Right atrium auricular region (tissue), 2 donors: ENCODE data around the gene UBXN10. TPM values are rescaled to one million over a fixed set of nuclear protein-coding genes. Genes with fewer than 3 reads are reported as not detected.

ENCODE experiments used
- DNase-seq: peaks from one replicate; pipeline ENCODE4 v3.0.0-alpha.2; 2019; ENCODE audit warnings: low spot score
- H3K27ac ChIP-seq, 2 donors: fragments of 200-600 bp; sonication (generic); 1 replicate in 1 of 2; 2 replicates in 1 of 2; pipeline ENCODE4 v1.5.1; 2016 to 2019
- H3K27me3 ChIP-seq, 2 donors: fragments of 200-600 bp; sonication (generic); one replicate each; pipeline versions ENCODE4 v1.5.1 to v1.6.0; 2017 to 2019
- H3K36me3 ChIP-seq: fragments of 200-600 bp; sonication (generic); one replicate; pipeline ENCODE4 v1.5.1; 2016
- H3K4me1 ChIP-seq, 2 donors: fragments of 200-600 bp; sonication (generic); one replicate each; pipeline versions ENCODE4 v1.5.1 to v1.6.0; 2017 to 2019
- H3K4me3 ChIP-seq, 2 donors: fragments of 200-600 bp; sonication (generic); 1 replicate in 1 of 2; 2 replicates in 1 of 2; pipeline ENCODE4 v1.5.1; 2017 to 2019; ENCODE audit warnings: mild to moderate bottlenecking in 1 of 2, moderate library complexity in 1 of 2
- H3K9me3 ChIP-seq, 2 donors: fragments of 200-600 bp; sonication (generic); one replicate each; pipeline ENCODE4 v1.5.1; 2019
- total RNA-seq, 2 donors: library from RNA; depleted of rRNA; stranded (reverse); fragments of >200 nt; gene quantifications; one replicate each; pipeline ENCODE4 v1.1.0, GENCODE V29; 2016
- TF ChIP-seq, protein P1 (sequence below), 2 donors: fragments of 200-600 bp; sonication (generic); IDR thresholded peaks; one replicate each; pipeline ENCODE4 v1.5.1; 2019; ENCODE audit warnings: antibody characterized with exemption in 2 of 2

UBXN10 gene
- total RNA-seq, 2 donors from 2014 or later: 2.7 to 7.3 TPM

DNA sequence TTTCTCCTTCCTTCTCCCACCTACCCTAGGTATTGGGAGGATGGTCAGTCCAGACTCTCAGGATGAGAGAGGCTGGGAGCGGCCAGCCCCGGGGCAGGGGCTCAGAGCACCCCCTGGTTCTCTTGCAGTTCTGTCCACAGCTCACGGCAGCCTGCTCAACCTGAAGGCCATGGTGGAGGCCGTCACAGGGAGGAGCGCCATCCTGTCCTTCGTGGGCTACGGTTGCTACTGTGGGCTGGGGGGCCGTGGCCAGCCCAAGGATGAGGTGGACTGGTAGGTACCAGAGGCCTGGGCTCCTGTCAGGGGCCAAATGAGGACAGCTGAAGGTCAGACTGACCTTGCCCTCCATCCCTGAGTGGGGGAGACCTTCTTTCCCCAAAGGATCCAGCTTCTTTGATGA, 42.6 kb upstream of the UBXN10 start:
- H3K36me3 ChIP-seq: no peaks in the 10 kb centered on the region
- DNase-seq: no peak
- H3K27me3 ChIP-seq: no peaks in the 10 kb centered on the region
- no peaks in the 10 kb centered on the region for H3K4me1 ChIP-seq
- no peaks in the 10 kb centered on the region for H3K9me3 ChIP-seq
- no peak overlapping the region for H3K4me3 ChIP-seq
- TF ChIP-seq, protein P1, sequence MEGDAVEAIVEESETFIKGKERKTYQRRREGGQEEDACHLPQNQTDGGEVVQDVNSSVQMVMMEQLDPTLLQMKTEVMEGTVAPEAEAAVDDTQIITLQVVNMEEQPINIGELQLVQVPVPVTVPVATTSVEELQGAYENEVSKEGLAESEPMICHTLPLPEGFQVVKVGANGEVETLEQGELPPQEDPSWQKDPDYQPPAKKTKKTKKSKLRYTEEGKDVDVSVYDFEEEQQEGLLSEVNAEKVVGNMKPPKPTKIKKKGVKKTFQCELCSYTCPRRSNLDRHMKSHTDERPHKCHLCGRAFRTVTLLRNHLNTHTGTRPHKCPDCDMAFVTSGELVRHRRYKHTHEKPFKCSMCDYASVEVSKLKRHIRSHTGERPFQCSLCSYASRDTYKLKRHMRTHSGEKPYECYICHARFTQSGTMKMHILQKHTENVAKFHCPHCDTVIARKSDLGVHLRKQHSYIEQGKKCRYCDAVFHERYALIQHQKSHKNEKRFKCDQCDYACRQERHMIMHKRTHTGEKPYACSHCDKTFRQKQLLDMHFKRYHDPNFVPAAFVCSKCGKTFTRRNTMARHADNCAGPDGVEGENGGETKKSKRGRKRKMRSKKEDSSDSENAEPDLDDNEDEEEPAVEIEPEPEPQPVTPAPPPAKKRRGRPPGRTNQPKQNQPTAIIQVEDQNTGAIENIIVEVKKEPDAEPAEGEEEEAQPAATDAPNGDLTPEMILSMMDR (IDR thresholded peaks at IDR 0.05): no peak
- no peak overlapping the region for H3K27ac ChIP-seq

DNA sequence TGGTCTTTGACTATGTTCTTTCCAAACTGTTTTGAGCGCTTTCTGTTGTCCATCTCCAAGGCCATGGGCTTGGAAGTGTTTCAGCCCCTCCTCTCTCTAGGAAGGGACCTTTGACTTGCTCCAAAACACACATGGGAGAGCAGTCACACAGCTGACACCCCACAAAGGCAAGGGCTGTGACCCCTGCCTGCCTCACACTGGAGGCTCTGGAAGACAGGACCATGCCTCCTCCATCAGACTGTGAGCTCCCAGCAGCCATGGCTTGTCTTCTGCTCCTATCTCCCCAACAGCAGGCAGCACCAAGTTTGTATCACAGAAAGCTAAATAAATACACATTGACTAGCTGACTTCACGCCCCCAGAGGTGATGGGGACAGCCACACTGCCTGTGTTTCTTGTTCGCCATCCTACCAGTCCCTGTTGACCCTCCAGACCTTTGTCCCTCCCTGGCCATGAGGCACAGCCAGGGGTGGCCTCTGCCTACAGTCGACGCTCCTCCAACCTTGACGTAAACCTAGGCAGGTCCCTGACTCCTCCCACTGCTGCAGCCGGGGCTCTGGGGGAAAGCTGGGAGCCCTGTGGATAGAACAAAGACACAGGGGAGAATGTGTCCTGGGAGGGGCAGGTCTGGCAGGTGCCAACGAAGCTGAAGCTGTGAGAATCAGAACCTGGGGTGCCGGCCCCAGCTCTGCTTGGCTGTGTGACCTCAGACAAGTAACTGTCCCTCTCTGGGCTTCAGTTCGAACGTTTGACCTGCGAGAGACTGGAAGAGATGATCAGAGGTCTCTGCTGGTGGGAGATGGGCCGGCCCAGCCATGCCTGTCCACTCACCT, 41.9 kb upstream of the UBXN10 start:
- H3K36me3 ChIP-seq: no peaks in the 10 kb centered on the region
- H3K27ac ChIP-seq: no peak overlapping the region
- H3K27me3 ChIP-seq: no peaks in the 10 kb centered on the region
- no peak overlapping the region for H3K4me3 ChIP-seq
- no peaks in the 10 kb centered on the region for H3K9me3 ChIP-seq
- H3K4me1 ChIP-seq: no peaks in the 10 kb centered on the region
- TF ChIP-seq, protein P1 (IDR thresholded peaks at IDR 0.05): no peak
- no peak for DNase-seq

DNA sequence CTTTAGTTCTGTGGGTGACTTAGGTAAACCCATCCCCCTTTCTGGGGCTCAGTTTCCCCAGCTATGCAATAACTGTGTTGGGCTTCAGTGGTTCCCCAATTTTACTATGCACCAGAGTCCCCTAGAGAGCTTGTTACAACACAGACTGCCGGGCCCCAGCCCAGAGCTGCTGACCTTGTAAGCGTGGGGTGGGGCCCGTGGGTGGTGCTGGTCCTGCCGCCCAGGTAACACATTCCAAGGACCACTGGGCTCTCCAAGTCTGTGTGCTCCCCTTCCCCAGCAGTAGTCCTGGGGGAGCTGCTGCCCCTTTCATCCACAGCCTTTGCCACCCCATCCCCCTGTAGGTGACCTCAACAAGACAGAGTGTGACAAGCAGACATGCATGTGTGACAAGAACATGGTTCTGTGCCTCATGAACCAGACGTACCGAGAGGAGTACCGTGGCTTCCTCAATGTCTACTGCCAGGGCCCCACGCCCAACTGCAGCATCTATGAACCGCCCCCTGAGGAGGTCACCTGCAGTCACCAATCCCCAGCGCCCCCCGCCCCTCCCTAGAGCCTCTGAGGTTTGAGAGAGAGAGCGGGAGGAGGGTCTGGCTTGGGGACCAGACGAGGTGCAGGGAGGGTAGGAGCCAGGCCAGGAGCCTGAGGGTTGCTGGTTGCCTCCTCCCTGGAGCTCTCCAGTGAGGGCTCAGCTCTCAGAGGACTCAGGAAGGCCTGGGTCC, 37.9 kb upstream of the UBXN10 start:
- Histone ChIP-seq H3K27me3 (no peaks in the 10 kb centered on the region), H3K9me3 (no peaks in the 10 kb centered on the region), H3K36me3 (no peaks in the 10 kb centered on the region), H3K27ac (no peak overlapping the region), H3K4me1 (peaks cover 0 to 13% of the 10 kb centered on the region in 2 donors), H3K4me3 (no peak overlapping the region)
- TF ChIP-seq, protein P1 (IDR thresholded peaks at IDR 0.05): no peak
- DNase-seq: no peak

DNA sequence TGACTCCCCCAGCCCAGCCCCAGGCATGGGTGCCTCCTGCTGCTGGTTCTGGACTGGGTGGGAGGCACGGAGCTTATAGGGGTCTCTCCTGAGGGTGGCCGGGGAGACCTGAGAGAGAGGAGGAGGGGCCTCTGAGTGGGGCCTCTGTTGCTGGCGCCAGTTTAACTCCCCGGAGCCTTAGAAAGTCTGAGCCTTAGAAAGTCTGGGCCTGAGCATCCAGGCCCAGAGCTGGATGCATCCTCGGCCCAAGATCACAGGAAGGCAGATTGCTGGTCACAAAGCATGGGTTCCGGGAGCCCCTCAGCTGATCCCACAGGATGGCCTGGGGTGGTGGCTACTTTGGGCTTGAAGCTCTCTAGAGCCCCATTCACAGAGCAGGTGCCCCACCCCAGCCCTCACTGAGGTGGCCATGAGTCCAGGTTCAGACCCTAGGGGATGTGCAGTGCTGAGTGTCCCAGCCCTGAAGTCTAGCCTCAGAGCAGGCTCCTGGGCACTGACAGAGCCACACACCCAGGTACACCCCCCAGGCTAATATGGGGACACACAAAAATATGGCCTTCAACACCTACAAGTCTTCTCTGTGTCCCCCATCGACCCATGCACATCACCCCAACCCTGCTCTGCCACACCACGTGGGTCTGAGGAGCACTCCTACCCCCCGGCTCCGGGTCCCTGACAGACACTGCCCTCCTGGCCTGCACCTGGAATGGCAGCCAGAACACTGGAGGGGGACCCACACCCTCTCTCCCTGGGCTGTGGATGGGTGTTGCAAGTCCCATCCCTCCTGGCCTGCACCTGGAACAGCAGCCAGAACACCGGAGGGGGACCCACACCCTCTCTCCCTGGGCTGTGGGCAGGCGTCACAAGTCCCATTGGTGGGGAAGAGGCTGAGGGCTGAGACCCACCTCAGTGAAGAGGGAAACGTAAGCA, 37.1 kb upstream of the UBXN10 start:
- DNase-seq: no peak
- no peak overlapping the region for H3K27ac ChIP-seq

More for the DNA sequence above, 37.1 kb upstream of the UBXN10 start:
- H3K36me3 ChIP-seq: no peaks in the 10 kb centered on the region
- no peak overlapping the region for H3K4me3 ChIP-seq
- no peaks in the 10 kb centered on the region for H3K9me3 ChIP-seq
- H3K27me3 ChIP-seq: no peaks in the 10 kb centered on the region
- peaks cover 0 to 16% of the 10 kb centered on the region in 2 donors for H3K4me1 ChIP-seq
- TF ChIP-seq, protein P1 (IDR thresholded peaks at IDR 0.05): no peak
